Measurements from ENCODE around the gene RETREG3. TPM values are rescaled to one million over a fixed set of nuclear protein-coding genes. Genes with fewer than 3 reads are reported as not detected.
A peak's percentile ranks its signal among the peaks of the same experiment; 100 is the strongest.

RETREG3 gene
- total and polyA plus RNA-seq, 3 experiments from 2014 or later: 39.7 to 109 (median 40.3) TPM

- peaks cover 49% of the 10 kb centered on the region for H3K36me3 ChIP-seq (ENCODE audit: insufficient read depth, low read length)
- ChIA-PET POLR2A (interaction anchor here (0.8 to 2.6 kb wide), 6 partner anchors 9 to 102 kb away, joined by 3 to 12 read pairs (median 4); partner anchors contain the start of genes MLX, NAGLU, RETREG3 and TUBG1), CTCF (interaction anchor here (0.7 to 5.5 kb wide), 22 partner anchors 7 to 263 kb away, joined by 3 to 44 read pairs (median 7); partner anchors contain the start of genes BECN1, CCR10, COASY and MLX)
- Mint-ChIP-seq H3K27me3 (peaks cover 0 to 1% of the 10 kb centered on the region in 2 donors), H3K36me3 (peaks cover 0 to 61% (median 6%) of the 10 kb centered on the region in 3 donors), H3K9me3 (no peaks in the 10 kb centered on the region), H3K4me1 (peaks cover 30 to 34% (median 31%) of the 10 kb centered on the region in 3 donors), H3K4me3 (peak overlapping the region; percentile 80 to 99 (median 98)), H3K27ac (peak overlapping the region in 7 of 8 donors; percentile 74 to 98 (median 85))
- H3K4me3 ChIP-seq (ENCODE audit: low read length): peak overlapping the region; percentile 96
- no peaks in the 10 kb centered on the region for H3K9me3 ChIP-seq (ENCODE audit: low read length)
- H3K4me1 ChIP-seq (ENCODE audit: insufficient read depth, low read length): peaks cover 13% of the 10 kb centered on the region
- peak overlapping the region; percentile 64 for H3K27ac ChIP-seq (ENCODE audit: low read depth, low read length)
- DNase-seq: no peak
- no peaks in the 10 kb centered on the region for H3K27me3 ChIP-seq (ENCODE audit: insufficient read depth, low read length, poor library complexity, severe bottlenecking)
Observed at GRCh38 chr17:42577140-42577531, 32.0 kb downstream of the RETREG3 start.

- H3K9me3 Mint-ChIP-seq: no peaks in the 10 kb centered on the region
- POLR2A ChIA-PET: no interaction called here
Observed at GRCh38 chr17:42574463-42574862, 34.7 kb downstream of the RETREG3 start.

GRCh38 chr17:42573095-42573494 lies 36.1 kb downstream of the RETREG3 start:
- Mint-ChIP-seq H3K9me3 (no peaks in the 10 kb centered on the region), H3K27me3 (no peaks in the 10 kb centered on the region), H3K4me3 (peak overlapping the region in 1 of 7 donors; percentile 68), H3K27ac (peak overlapping the region in 6 of 8 donors; percentile 14 to 76 (median 53)), H3K36me3 (peaks cover 0 to 70% (median 17%) of the 10 kb centered on the region in 3 donors), H3K4me1 (peaks cover 24 to 37% (median 29%) of the 10 kb centered on the region in 3 donors)
- Histone ChIP-seq H3K9me3 (ENCODE audit: low read length) (no peaks in the 10 kb centered on the region), H3K27ac (ENCODE audit: low read depth, low read length) (no peak overlapping the region), H3K4me3 (ENCODE audit: low read length) (no peak overlapping the region), H3K27me3 (ENCODE audit: insufficient read depth, low read length, poor library complexity, severe bottlenecking) (no peaks in the 10 kb centered on the region), H3K36me3 (ENCODE audit: insufficient read depth, low read length) (peaks cover 53% of the 10 kb centered on the region), H3K4me1 (ENCODE audit: insufficient read depth, low read length) (peaks cover 18% of the 10 kb centered on the region)
- POLR2A ChIA-PET: interaction anchor here (0.5 kb wide), 1 partner anchor 34 kb away, joined by 3 read pairs; no protein-coding TSS in a partner anchor
- no peak for DNase-seq
- CTCF ChIA-PET: no interaction called here

More at GRCh38 chr17:42574463-42574862, 34.7 kb downstream of the RETREG3 start:
- Histone ChIP-seq H3K27ac (ENCODE audit: low read depth, low read length) (no peak overlapping the region), H3K36me3 (ENCODE audit: insufficient read depth, low read length) (peaks cover 46% of the 10 kb centered on the region), H3K27me3 (ENCODE audit: insufficient read depth, low read length, poor library complexity, severe bottlenecking) (no peaks in the 10 kb centered on the region), H3K4me3 (ENCODE audit: low read length) (no peak overlapping the region), H3K4me1 (ENCODE audit: insufficient read depth, low read length) (peaks cover 13% of the 10 kb centered on the region), H3K9me3 (ENCODE audit: low read length) (no peaks in the 10 kb centered on the region)
- Mint-ChIP-seq H3K27me3 (peaks cover 0 to 1% of the 10 kb centered on the region in 2 donors), H3K27ac (peak overlapping the region in 1 of 8 donors; percentile 84), H3K36me3 (peaks cover 0 to 62% (median 17%) of the 10 kb centered on the region in 3 donors), H3K4me3 (peak overlapping the region in 1 of 7 donors; percentile 74), H3K4me1 (peaks cover 28 to 36% (median 30%) of the 10 kb centered on the region in 3 donors)
- CTCF ChIA-PET: interaction anchor here (0.6 to 1.4 kb wide), 2 partner anchors 26 to 104 kb away, joined by 4 read pairs; no protein-coding TSS in a partner anchor
- DNase-seq: no peak

GRCh38 chr17:42571435-42572225 lies 37.5 kb downstream of the RETREG3 start:
- no peaks in the 10 kb centered on the region for H3K9me3 Mint-ChIP-seq
- no peak for DNase-seq
- no peaks in the 10 kb centered on the region for H3K9me3 ChIP-seq (ENCODE audit: low read length)
- no peaks in the 10 kb centered on the region for H3K27me3 ChIP-seq (ENCODE audit: insufficient read depth, low read length, poor library complexity, severe bottlenecking)
- peaks cover 22 to 34% (median 24%) of the 10 kb centered on the region in 3 donors for H3K4me1 Mint-ChIP-seq
- ChIA-PET CTCF (no interaction called here), POLR2A (no interaction called here)
- peaks cover 53% of the 10 kb centered on the region for H3K36me3 ChIP-seq (ENCODE audit: insufficient read depth, low read length)
- no peak overlapping the region for H3K27ac ChIP-seq (ENCODE audit: low read depth, low read length)
- H3K4me1 ChIP-seq (ENCODE audit: insufficient read depth, low read length): peaks cover 19% of the 10 kb centered on the region
- no peak overlapping the region for H3K4me3 Mint-ChIP-seq
- peaks cover 0 to 73% (median 18%) of the 10 kb centered on the region in 3 donors for H3K36me3 Mint-ChIP-seq
- peak overlapping the region in 1 of 8 donors; percentile 50 for H3K27ac Mint-ChIP-seq
- no peaks in the 10 kb centered on the region for H3K27me3 Mint-ChIP-seq
- no peak overlapping the region for H3K4me3 ChIP-seq (ENCODE audit: low read length)

GRCh38 chr17:42568341-42569111 lies 40.6 kb downstream of the RETREG3 start:
- Mint-ChIP-seq H3K36me3 (peaks cover 0 to 82% (median 17%) of the 10 kb centered on the region in 3 donors), H3K27ac (peak overlapping the region in 7 of 8 donors; percentile 24 to 92 (median 62)), H3K4me1 (peaks cover 23 to 44% (median 25%) of the 10 kb centered on the region in 3 donors), H3K9me3 (no peaks in the 10 kb centered on the region), H3K4me3 (peak overlapping the region in 5 of 7 donors; percentile 54 to 96 (median 64)), H3K27me3 (no peaks in the 10 kb centered on the region)
- no peak overlapping the region for H3K27ac ChIP-seq (ENCODE audit: low read depth, low read length)
- CTCF ChIA-PET: interaction anchor here (1.4 to 2.9 kb wide), 3 partner anchors 9 to 21 kb away, joined by 3 to 23 read pairs (median 12); partner anchors contain the start of gene PSMC3IP
- no peak for DNase-seq
- H3K27me3 ChIP-seq (ENCODE audit: insufficient read depth, low read length, poor library complexity, severe bottlenecking): no peaks in the 10 kb centered on the region
- POLR2A ChIA-PET: interaction anchor here (2.5 kb wide), 1 partner anchor 9 kb away, joined by 12 read pairs; the partner anchor contains the start of gene PSMC3IP
- H3K36me3 ChIP-seq (ENCODE audit: insufficient read depth, low read length): peaks cover 46% of the 10 kb centered on the region
- H3K9me3 ChIP-seq (ENCODE audit: low read length): no peaks in the 10 kb centered on the region
- peaks cover 34% of the 10 kb centered on the region for H3K4me1 ChIP-seq (ENCODE audit: insufficient read depth, low read length)
- H3K4me3 ChIP-seq (ENCODE audit: low read length): no peak overlapping the region

- peak; percentile 89 to 95 (median 91) for DNase-seq
- ChIA-PET CTCF (interaction anchor here (0.6 to 2.9 kb wide), 6 partner anchors 9 to 42 kb away, joined by 3 to 23 read pairs (median 3); partner anchors contain the start of genes PSMC3IP, RETREG3 and TUBG1), POLR2A (interaction anchor here (0.5 to 2.5 kb wide), 8 partner anchors 11 to 431 kb away, joined by 3 to 12 read pairs (median 3); partner anchors contain the start of genes NAGLU, PSMC3IP and RPL27)
- no peaks in the 10 kb centered on the region for H3K27me3 Mint-ChIP-seq
- peak within 1 kb of the TSS; percentile 93 to 96 (median 95) for H3K4me3 Mint-ChIP-seq
- peaks cover 31 to 53% (median 37%) of the 10 kb centered on the region in 3 donors for H3K4me1 Mint-ChIP-seq
- H3K9me3 Mint-ChIP-seq: no peaks in the 10 kb centered on the region
- H3K27me3 ChIP-seq (ENCODE audit: insufficient read depth, low read length, poor library complexity, severe bottlenecking): no peaks in the 10 kb centered on the region
- peak within 1 kb of the TSS; percentile 78 for H3K4me3 ChIP-seq (ENCODE audit: low read length)
- peak within 1 kb of the TSS; percentile 66 for H3K27ac ChIP-seq (ENCODE audit: low read depth, low read length)
- peaks cover 0 to 75% (median 13%) of the 10 kb centered on the region in 3 donors for H3K36me3 Mint-ChIP-seq
- H3K4me1 ChIP-seq (ENCODE audit: insufficient read depth, low read length): peaks cover 46% of the 10 kb centered on the region
- H3K9me3 ChIP-seq (ENCODE audit: low read length): no peaks in the 10 kb centered on the region
- H3K27ac Mint-ChIP-seq: peak within 1 kb of the TSS; percentile 88 to 97 (median 94)
- peaks cover 32% of the 10 kb centered on the region for H3K36me3 ChIP-seq (ENCODE audit: insufficient read depth, low read length)
Observed at GRCh38 chr17:42566883-42567573, 42.1 kb downstream of the RETREG3 start, which contains the start of gene MLX. MLX (plus strand) TSS chr17:42567100; CDS start chr17:42567125, 25 bp downstream.
